ENCODE results near the gene CHID1.

CHID1 gene

DNA sequence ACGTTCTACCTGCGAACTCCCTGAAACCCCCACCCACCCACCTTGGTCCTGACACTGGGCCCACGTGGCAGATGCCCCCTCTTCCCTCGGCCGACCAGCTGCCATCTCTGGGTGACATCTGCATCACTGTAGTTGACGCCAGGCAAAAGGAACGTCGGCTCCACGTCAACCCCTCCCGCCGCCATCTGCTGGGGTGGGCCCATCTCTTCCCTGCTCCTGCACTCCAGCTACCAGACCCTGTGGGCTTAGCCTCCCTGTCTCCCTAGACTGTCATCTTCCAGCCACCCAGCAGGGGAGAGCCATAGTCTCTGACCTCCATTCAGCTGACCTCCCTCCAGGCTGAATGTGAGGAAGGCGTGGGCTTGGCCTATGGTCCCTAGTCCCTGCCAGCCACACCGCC is 21.4 kb downstream of the CHID1 start:
- H3K9me3 Mint-ChIP-seq (ENCODE audit: low read depth): no peaks in the 10 kb centered on the region
- no peak overlapping the region for H3K4me3 Mint-ChIP-seq
- H3K27ac Mint-ChIP-seq: no peak overlapping the region
- no peaks in the 10 kb centered on the region for H3K36me3 Mint-ChIP-seq
- no peaks in the 10 kb centered on the region for H3K27me3 Mint-ChIP-seq
- H3K4me1 Mint-ChIP-seq (ENCODE audit: low read depth): no peaks in the 10 kb centered on the region

DNA sequence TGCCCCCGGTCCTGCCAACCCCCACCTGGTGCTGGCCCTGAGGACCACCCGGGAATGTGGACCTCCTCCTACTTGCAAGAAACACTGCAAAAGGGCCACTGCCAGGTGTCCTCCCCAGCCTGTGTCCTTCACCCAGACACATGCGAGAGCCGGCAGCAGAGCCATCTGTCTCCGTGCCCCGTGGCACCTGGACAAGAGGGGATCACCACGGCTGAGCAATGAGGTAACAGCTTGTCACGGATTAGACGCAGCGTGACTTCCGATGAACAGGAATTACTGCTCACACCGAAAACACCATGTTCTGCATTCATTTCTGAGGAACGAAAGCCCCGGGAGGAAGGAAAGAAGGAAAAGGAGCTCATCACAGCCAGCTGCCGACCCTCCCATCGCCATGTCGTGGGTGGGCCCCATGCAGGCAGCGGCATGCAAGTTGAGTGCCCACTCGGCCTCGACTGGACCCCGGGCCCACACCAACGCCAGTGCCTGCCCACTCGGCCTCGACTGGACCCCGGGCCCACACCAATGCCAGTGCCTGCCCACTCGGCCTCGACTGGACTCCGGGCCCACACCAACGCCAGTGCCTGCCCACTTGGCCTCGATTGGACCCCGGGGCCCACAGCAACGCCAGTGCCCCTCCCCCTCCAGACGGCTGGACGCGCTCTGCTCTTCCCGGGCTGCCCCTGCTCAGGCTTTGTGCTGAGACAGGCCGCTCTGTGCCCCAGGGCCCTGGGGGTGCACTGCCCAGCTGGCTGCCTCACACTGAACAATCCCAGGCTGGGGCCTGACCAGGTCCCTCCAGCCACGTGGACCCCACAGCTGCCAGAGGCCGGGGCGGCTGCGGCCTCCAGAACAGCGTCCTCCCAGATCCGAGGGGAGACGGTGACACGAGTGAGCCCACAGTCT is 22.0 kb downstream of the CHID1 start:
- H3K36me3 Mint-ChIP-seq: no peaks in the 10 kb centered on the region

DNA sequence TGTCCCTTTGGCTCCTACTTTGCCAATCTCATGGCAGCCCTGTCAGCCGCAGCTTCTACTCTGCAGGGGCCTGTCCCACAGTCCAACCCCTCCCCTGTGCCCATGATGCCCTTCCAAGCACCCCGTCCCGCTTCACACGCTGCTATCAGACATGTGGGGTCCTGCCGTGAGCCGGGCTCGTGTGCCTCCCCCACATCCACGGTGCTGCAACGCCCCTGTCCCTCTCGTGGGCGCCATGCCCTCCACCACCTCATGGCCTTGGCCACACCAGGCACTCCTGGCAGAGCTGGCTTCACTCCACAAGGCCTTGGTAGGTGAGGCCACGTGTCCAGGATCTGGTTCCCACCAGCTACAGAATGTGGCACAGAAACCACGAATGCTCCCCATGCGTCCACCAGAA is 23.0 kb downstream of the CHID1 start:
- no peaks in the 10 kb centered on the region for H3K9me3 Mint-ChIP-seq (ENCODE audit: low read depth)
- no peak overlapping the region for H3K4me3 Mint-ChIP-seq
- no peaks in the 10 kb centered on the region for H3K27me3 Mint-ChIP-seq
- no peaks in the 10 kb centered on the region for H3K4me1 Mint-ChIP-seq (ENCODE audit: low read depth)
- no peaks in the 10 kb centered on the region for H3K36me3 Mint-ChIP-seq
- no peak overlapping the region for H3K27ac Mint-ChIP-seq

More for the DNA sequence above, 22.0 kb downstream of the CHID1 start:
- no peak overlapping the region for H3K27ac Mint-ChIP-seq
- no peaks in the 10 kb centered on the region for H3K27me3 Mint-ChIP-seq
- H3K4me1 Mint-ChIP-seq (ENCODE audit: low read depth): no peaks in the 10 kb centered on the region
- H3K9me3 Mint-ChIP-seq (ENCODE audit: low read depth): no peaks in the 10 kb centered on the region
- H3K4me3 Mint-ChIP-seq: no peak overlapping the region

DNA sequence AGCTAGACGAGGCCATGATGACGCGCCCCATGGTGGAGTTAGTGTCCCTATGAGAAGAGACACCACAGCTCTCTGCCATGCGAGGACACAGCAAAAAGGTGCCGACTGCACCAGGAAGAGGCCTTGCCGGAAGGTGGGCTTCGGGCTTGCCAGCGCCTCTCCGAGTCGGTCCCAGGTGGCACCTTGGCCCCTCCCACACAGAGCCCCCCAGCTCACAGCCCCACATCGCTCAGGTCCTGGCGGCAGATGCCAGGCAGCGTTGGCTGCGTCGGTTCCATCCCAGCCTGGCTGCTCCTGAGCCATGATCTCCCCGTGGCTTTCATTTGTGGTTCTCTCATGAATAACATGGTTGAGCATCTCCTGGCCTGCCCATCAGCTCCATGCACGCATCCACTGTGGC is 24.0 kb downstream of the CHID1 start:
- H3K36me3 Mint-ChIP-seq: peaks cover 5% of the 10 kb centered on the region
- no peaks in the 10 kb centered on the region for H3K9me3 Mint-ChIP-seq (ENCODE audit: low read depth)
- no peaks in the 10 kb centered on the region for H3K27me3 Mint-ChIP-seq
- no peaks in the 10 kb centered on the region for H3K4me1 Mint-ChIP-seq (ENCODE audit: low read depth)
- no peak overlapping the region for H3K4me3 Mint-ChIP-seq
- H3K27ac Mint-ChIP-seq: no peak overlapping the region

DNA sequence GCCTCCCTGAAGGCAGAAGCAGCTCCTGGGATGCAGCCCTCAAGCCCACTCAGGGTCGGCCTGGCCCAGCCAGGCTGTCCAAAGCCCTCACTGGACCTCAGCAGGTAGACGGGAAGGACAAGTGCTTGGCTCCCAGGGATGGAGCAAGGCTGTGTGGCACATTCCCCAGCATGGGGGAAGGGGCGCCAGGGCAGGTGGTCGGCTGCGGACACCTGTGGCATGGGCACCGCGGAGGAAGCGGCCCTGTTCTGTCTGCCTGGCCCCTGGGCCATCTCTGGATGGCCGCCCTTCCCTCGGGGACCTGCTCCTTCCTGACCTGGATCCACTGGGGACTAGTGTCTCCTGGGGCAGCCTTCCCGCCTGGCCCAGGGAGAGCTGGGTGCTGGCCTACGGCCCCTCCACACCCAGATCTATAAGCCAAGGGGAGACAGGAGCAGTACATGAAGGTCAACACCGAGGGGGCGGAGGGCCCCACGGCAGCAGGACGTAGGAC is 26.0 kb downstream of the CHID1 start:
- no peak overlapping the region for H3K4me3 Mint-ChIP-seq
- H3K36me3 Mint-ChIP-seq: peaks cover 5% of the 10 kb centered on the region
- H3K9me3 Mint-ChIP-seq (ENCODE audit: low read depth): no peaks in the 10 kb centered on the region
- H3K27me3 Mint-ChIP-seq: no peaks in the 10 kb centered on the region
- no peak overlapping the region for H3K27ac Mint-ChIP-seq
- no peaks in the 10 kb centered on the region for H3K4me1 Mint-ChIP-seq (ENCODE audit: low read depth)

DNA sequence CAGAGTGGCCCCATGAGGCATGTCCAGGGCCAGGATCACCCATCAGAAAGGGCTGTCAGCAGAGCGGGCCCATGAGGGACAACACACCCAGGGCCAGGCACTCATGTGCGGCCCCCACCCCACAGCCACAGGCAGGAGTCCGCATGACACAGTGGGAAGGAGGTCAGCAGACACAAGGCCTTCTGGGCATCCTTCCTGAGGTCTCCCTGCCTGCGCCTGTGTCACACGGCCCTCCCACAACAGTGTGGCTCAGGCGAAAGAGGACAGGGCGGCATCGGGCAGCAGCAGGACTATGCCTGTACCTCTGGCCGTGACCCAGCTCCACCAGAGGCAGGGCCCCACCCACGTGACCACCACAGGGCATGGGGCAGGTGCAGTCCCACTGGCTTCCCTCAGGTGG is 27.1 kb downstream of the CHID1 start:
- H3K9me3 Mint-ChIP-seq (ENCODE audit: low read depth): no peaks in the 10 kb centered on the region
- no peaks in the 10 kb centered on the region for H3K27me3 Mint-ChIP-seq
- H3K36me3 Mint-ChIP-seq: peaks cover 7% of the 10 kb centered on the region
- H3K4me3 Mint-ChIP-seq: no peak overlapping the region
- H3K4me1 Mint-ChIP-seq (ENCODE audit: low read depth): no peaks in the 10 kb centered on the region
- no peak overlapping the region for H3K27ac Mint-ChIP-seq

DNA sequence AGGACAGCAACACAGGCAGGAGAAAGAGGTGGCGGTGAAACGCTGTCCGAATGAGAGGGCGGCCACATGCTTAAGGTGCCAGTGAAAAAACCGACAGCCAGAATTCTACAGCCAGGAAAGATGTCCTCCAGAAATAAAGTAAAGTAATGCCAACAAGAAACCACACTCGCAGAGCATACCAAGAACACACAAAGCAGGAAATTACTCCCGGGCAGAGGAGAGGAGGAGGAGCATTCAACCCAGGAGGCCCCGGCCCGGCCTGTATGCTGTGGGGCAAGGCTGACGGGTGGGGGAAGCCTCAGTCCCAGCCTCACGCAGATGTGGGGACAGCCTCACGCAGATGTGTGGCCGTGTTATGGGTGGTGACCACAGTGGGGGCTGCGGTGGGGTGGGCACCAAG is 28.0 kb downstream of the CHID1 start:
- Mint-ChIP-seq H3K27me3 (no peaks in the 10 kb centered on the region), H3K4me1 (ENCODE audit: low read depth) (no peaks in the 10 kb centered on the region), H3K36me3 (peaks cover 7% of the 10 kb centered on the region), H3K27ac (no peak overlapping the region), H3K9me3 (ENCODE audit: low read depth) (no peaks in the 10 kb centered on the region), H3K4me3 (no peak overlapping the region)

DNA sequence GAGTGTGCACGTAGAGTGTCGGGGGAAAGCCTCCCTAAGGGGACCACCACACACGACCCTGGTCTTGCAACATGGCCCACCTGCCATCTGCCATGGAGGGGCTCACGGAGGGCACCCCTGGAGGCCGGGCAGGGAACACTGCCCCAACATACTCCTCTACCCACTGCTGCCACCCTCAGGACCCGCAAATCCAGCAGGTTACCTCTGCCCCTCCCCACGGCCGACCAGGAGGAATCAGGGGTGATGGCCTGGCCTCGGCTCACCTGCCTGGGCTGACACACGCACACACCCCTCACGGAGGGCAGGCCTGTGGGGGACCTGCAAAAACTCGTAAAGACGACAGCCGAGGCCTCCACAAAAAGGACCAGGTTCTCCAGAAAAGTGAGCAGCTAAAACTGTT is 30.2 kb downstream of the CHID1 start:
- Mint-ChIP-seq H3K36me3 (peaks cover 7% of the 10 kb centered on the region), H3K27ac (no peak overlapping the region), H3K4me3 (no peak overlapping the region), H3K9me3 (ENCODE audit: low read depth) (no peaks in the 10 kb centered on the region), H3K4me1 (ENCODE audit: low read depth) (no peaks in the 10 kb centered on the region), H3K27me3 (no peaks in the 10 kb centered on the region)

DNA sequence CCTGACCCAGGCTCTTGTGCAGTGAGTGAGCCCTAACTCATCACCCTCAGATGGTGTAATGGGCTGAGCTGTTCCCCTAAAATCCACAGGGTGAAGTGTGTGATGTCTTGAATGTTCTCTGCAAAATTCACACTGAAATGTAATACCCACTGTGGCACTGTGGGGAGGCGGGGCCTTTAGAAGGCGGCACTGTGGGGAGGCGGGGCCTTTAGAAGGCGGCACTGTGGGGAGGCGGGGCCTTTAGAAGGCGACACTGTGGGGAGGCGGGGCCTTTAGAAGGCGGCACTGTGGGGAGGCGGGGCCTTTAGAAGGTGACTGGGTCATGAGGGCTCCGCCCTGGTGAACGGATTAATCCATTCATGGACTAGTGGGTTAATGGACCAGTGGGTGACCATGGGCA is 33.0 kb downstream of the CHID1 start:
- Mint-ChIP-seq H3K4me1 (ENCODE audit: low read depth) (no peaks in the 10 kb centered on the region), H3K4me3 (no peak overlapping the region), H3K27me3 (no peaks in the 10 kb centered on the region), H3K36me3 (peaks cover 7% of the 10 kb centered on the region), H3K9me3 (ENCODE audit: low read depth) (no peaks in the 10 kb centered on the region), H3K27ac (no peak overlapping the region)

DNA sequence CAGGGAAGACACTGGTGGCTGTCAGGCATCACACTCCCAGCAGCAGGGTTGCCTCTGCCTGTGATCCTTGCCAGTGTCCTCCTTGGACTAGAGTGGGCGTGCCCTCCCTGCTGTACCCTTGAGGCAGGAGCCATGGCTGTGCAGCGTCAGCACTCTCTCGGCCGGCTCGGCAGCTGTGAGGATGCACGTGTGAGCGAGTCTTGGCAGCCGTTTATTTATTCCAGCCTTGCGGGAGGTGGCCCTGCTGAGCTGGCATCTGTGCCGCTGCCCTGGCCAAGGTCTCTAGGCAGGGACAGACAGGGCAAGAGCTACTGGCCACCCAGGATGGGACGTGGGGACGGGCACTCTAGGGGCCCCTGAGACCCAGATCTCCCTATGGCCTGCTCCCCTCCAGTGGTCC is 34.1 kb downstream of the CHID1 start:
- Mint-ChIP-seq H3K36me3 (peaks cover 2% of the 10 kb centered on the region), H3K27ac (no peak overlapping the region), H3K27me3 (no peaks in the 10 kb centered on the region), H3K4me3 (no peak overlapping the region), H3K4me1 (ENCODE audit: low read depth) (no peaks in the 10 kb centered on the region), H3K9me3 (ENCODE audit: low read depth) (no peaks in the 10 kb centered on the region)

DNA sequence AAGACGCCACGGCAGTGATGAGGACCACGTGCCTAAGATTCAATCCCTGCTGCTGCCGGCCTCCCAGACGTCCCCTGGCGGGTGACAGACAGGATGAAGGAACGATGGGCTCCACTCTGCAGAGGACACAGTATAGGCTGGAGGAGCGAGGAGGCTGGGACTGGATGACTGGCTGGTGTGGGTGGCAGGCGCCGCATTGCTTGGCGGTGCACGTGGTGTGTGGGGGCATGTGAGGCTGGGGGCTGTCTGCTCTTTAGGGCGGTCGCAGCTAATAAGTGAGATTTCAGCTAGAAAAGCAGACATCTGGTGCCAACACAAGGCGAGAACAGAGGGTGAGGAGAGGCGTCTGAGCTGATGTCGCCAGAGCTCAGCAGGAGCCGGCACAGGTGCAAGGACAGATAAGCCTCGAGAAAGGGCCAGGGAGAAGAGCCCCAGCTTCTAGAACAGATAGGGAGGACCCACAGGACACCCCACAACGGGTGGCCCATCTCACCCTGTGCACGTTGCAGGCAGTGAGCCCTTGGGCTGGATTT is 34.8 kb downstream of the CHID1 start:
- Mint-ChIP-seq H3K4me3 (no peak overlapping the region), H3K27me3 (no peaks in the 10 kb centered on the region), H3K9me3 (ENCODE audit: low read depth) (no peaks in the 10 kb centered on the region), H3K27ac (no peak overlapping the region), H3K4me1 (ENCODE audit: low read depth) (no peaks in the 10 kb centered on the region), H3K36me3 (peaks cover 2% of the 10 kb centered on the region)

DNA sequence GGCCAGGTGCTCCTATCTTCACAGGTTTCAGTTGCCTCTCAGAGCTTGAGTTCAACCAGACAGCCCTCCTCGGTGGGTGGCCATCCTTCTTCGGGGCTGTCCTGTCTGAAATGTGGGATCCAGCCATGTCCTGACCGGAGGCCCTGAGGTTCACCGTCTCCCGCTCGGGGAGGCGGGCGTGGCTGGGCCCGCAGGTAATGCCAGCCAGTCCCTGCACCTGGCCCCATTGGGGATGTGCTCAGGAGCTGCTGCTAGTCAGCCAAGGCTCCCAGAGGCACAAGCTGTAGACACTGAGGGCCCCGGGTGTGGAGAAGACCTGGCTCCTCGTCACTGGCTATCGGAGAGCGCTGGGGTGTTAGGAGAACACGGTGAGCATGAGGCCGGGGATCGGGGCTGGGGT is 35.4 kb downstream of the CHID1 start:
- Mint-ChIP-seq H3K27me3 (no peaks in the 10 kb centered on the region), H3K27ac (no peak overlapping the region), H3K4me1 (ENCODE audit: low read depth) (no peaks in the 10 kb centered on the region), H3K4me3 (no peak overlapping the region), H3K9me3 (ENCODE audit: low read depth) (no peaks in the 10 kb centered on the region), H3K36me3 (peaks cover 2% of the 10 kb centered on the region)

DNA sequence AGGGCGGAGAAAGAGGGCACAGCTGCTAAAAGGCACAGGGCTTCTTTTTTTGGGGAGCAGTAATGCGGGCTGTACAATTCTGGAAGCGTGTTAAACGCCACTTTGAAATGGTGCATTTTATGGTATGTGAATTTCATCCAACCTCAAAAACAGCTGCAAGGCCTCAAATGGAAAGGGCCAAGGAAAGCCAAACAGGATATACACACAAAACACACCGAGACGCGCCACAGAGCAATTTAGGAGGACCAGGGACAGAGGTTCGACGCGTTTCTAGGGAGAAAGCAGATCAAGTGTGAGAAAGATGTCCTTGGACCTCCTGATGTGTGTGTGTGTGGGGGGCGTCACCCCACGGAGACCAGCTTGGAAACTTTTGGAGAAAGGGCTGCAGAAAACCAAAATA is 36.9 kb downstream of the CHID1 start:
- H3K4me3 Mint-ChIP-seq: no peak overlapping the region
- no peak overlapping the region for H3K27ac Mint-ChIP-seq
- no peaks in the 10 kb centered on the region for H3K9me3 Mint-ChIP-seq (ENCODE audit: low read depth)
- H3K27me3 Mint-ChIP-seq: no peaks in the 10 kb centered on the region
- no peaks in the 10 kb centered on the region for H3K4me1 Mint-ChIP-seq (ENCODE audit: low read depth)
- H3K36me3 Mint-ChIP-seq: no peaks in the 10 kb centered on the region

DNA sequence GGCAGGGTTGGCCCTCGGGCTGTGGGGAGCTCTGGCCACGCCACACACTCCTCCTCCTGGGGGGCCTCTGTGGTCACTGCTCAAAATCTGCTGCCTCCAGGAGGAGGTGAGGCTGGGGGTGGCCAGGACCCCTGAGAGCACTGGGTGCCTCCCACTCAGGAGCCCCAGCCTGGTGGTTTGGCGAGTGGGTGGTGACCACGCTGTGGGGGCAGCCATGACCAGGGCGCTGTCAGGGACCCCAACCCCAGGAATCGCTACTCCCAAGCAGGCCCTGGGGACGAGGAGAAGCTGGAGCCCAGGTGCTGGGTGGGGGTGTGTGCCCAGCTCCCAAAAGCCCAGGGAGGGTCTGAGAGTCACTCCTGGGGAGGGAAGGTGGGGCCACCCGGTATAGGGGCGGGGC is 37.8 kb downstream of the CHID1 start:
- Mint-ChIP-seq H3K27me3 (no peaks in the 10 kb centered on the region), H3K36me3 (no peaks in the 10 kb centered on the region), H3K4me1 (ENCODE audit: low read depth) (no peaks in the 10 kb centered on the region), H3K27ac (no peak overlapping the region), H3K9me3 (ENCODE audit: low read depth) (no peaks in the 10 kb centered on the region), H3K4me3 (no peak overlapping the region)

DNA sequence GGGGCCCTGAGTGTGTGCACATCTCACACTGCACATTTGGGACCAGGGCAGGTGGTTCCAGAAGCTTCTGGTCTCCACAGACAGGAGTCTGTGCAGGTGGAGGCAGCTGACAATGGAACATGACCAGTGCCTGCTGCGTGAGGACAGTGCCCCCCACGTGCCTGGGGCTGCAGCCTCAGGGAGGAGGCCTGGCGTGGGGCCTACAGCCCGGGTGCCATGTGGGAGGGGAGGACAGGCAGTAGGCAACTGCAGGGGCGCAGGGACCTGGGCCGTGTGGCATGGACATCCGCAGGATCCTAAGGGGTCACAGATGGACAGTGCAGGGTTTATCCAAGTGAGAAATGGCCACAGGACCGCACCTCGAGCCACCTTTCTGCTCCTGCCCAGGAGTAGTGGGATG is 39.1 kb downstream of the CHID1 start:
- H3K36me3 Mint-ChIP-seq: no peaks in the 10 kb centered on the region
- no peak overlapping the region for H3K27ac Mint-ChIP-seq
- H3K4me3 Mint-ChIP-seq: no peak overlapping the region
- H3K4me1 Mint-ChIP-seq (ENCODE audit: low read depth): no peaks in the 10 kb centered on the region
- no peaks in the 10 kb centered on the region for H3K27me3 Mint-ChIP-seq
- H3K9me3 Mint-ChIP-seq (ENCODE audit: low read depth): no peaks in the 10 kb centered on the region

DNA sequence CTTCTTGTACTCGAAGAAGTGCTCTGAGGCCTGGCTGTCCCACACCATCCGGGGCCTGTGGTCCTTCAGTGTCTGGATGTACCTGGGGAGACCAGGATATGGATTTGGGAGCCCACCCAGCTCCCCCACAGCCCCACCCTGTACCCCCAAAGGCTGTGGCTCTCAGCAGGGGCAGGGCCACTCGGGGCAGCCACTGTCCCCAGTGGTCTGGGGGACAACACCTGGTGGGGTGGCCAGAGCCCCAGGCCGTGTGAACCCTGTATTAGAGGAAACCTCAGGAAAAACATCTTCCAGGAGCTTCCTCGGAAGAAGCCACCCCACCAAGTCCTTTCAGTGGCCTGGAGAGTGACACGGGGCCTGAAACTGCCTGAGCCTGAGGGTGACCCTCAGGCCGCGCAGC is 40.2 kb downstream of the CHID1 start:
- no peaks in the 10 kb centered on the region for H3K4me1 Mint-ChIP-seq (ENCODE audit: low read depth)
- no peak overlapping the region for H3K27ac Mint-ChIP-seq
- no peak overlapping the region for H3K4me3 Mint-ChIP-seq
- H3K27me3 Mint-ChIP-seq: no peaks in the 10 kb centered on the region
- no peaks in the 10 kb centered on the region for H3K9me3 Mint-ChIP-seq (ENCODE audit: low read depth)
- no peaks in the 10 kb centered on the region for H3K36me3 Mint-ChIP-seq

Measured in activated naive CD8-positive, alpha-beta T cell (primary cell).